ENCODE measurements around the gene FKBP1A. TPM values are rescaled to one million over a fixed set of nuclear protein-coding genes. Genes with fewer than 3 reads are reported as not detected.

The FKBP1A gene
- total and polyA plus RNA-seq, 2 donors from 2014 or later, result 220 to 260 TPM

- no peak overlapping the region for H3K27ac ChIP-seq (ENCODE audit: low read depth in 2 of 2, low read length in 2 of 2)
- no peak overlapping the region for H3K9ac ChIP-seq (ENCODE audit: low read length in 3 of 3)
- H3K9me3 ChIP-seq (ENCODE audit: control insufficient read depth in 2 of 3, insufficient read depth in 1 of 3, low read length in 3 of 3), result no peaks in the 10 kb centered on the region
- intact Hi-C loops (cut with DNase I), result no loop called here
- DNase-seq (no peak), FAIRE-seq (no peak)
- H3K4me1 ChIP-seq (ENCODE audit: control insufficient read depth in 2 of 3, insufficient read depth in 2 of 3, low read depth in 1 of 3, low read length in 3 of 3), result peaks cover 0 to 5% (median 4%) of the 10 kb centered on the region in 3 donors
- no peak overlapping the region for H3K4me3 ChIP-seq (ENCODE audit: low read length in 3 of 3)
- TF ChIP-seq, protein P1, sequence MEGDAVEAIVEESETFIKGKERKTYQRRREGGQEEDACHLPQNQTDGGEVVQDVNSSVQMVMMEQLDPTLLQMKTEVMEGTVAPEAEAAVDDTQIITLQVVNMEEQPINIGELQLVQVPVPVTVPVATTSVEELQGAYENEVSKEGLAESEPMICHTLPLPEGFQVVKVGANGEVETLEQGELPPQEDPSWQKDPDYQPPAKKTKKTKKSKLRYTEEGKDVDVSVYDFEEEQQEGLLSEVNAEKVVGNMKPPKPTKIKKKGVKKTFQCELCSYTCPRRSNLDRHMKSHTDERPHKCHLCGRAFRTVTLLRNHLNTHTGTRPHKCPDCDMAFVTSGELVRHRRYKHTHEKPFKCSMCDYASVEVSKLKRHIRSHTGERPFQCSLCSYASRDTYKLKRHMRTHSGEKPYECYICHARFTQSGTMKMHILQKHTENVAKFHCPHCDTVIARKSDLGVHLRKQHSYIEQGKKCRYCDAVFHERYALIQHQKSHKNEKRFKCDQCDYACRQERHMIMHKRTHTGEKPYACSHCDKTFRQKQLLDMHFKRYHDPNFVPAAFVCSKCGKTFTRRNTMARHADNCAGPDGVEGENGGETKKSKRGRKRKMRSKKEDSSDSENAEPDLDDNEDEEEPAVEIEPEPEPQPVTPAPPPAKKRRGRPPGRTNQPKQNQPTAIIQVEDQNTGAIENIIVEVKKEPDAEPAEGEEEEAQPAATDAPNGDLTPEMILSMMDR (IDR thresholded peaks at IDR 0.05; ENCODE audit: borderline replicate concordance, extremely low read depth, insufficient read depth), result no peak
- H3K27me3 ChIP-seq (ENCODE audit: control insufficient read depth, insufficient read depth, low read length), result no peaks in the 10 kb centered on the region
- peaks cover 4 to 16% (median 6%) of the 10 kb centered on the region in 3 donors for H3K36me3 ChIP-seq (ENCODE audit: control insufficient read depth in 2 of 3, insufficient read depth in 3 of 3, low read length in 3 of 3)
These were observed 25.4 kb downstream of the FKBP1A start for GRCh38 chr20:1367479-1367878.

- intact Hi-C loops (cut with DNase I), result no loop called here
- H3K27ac ChIP-seq (ENCODE audit: low read depth in 2 of 2, low read length in 2 of 2), result no peak overlapping the region
- no peak overlapping the region for H3K9ac ChIP-seq (ENCODE audit: low read length in 3 of 3)
- H3K4me3 ChIP-seq (ENCODE audit: low read length in 3 of 3), result no peak overlapping the region
- peaks cover 0 to 4% (median 0%) of the 10 kb centered on the region in 3 donors for H3K4me1 ChIP-seq (ENCODE audit: control insufficient read depth in 2 of 3, insufficient read depth in 2 of 3, low read depth in 1 of 3, low read length in 3 of 3)
- no peaks in the 10 kb centered on the region for H3K27me3 ChIP-seq (ENCODE audit: control insufficient read depth, insufficient read depth, low read length)
- no peak for DNase-seq
- FAIRE-seq, result no peak
- peaks cover 4 to 16% (median 8%) of the 10 kb centered on the region in 3 donors for H3K36me3 ChIP-seq (ENCODE audit: control insufficient read depth in 2 of 3, insufficient read depth in 3 of 3, low read length in 3 of 3)
- TF ChIP-seq, protein P1 (IDR thresholded peaks at IDR 0.05; ENCODE audit: borderline replicate concordance, extremely low read depth, insufficient read depth), result no peak
- H3K9me3 ChIP-seq (ENCODE audit: control insufficient read depth in 2 of 3, insufficient read depth in 1 of 3, low read length in 3 of 3), result no peaks in the 10 kb centered on the region
These were observed 28.7 kb downstream of the FKBP1A start for GRCh38 chr20:1364106-1364505.

DNA sequence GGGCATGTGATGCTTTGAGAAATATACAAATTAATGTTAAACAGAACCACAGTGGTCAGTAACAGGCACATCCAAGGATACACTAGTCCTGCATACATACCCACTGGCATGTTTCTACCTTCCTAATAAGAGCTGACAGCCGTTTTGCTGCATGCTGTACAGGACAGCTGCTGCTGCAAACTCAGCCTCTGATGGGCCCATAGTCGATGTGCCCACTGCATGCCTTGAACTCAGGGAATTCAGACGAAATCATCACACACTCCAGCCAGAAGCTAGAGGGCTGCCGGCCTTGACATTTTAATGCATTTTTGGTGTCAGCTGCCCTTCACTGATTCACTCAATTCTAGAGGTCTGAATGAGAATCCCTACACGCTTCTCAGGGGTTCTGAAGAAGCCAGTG, 29.3 kb downstream of the FKBP1A start:
- Histone ChIP-seq H3K9ac (ENCODE audit: low read length in 3 of 3) (no peak overlapping the region), H3K27me3 (ENCODE audit: control insufficient read depth, insufficient read depth, low read length) (no peaks in the 10 kb centered on the region), H3K27ac (ENCODE audit: low read depth in 2 of 2, low read length in 2 of 2) (no peak overlapping the region), H3K4me1 (ENCODE audit: control insufficient read depth in 2 of 3, insufficient read depth in 2 of 3, low read depth in 1 of 3, low read length in 3 of 3) (no peaks in the 10 kb centered on the region), H3K36me3 (ENCODE audit: control insufficient read depth in 2 of 3, insufficient read depth in 3 of 3, low read length in 3 of 3) (peaks cover 4 to 16% (median 8%) of the 10 kb centered on the region in 3 donors), H3K4me3 (ENCODE audit: low read length in 3 of 3) (no peak overlapping the region), H3K9me3 (ENCODE audit: control insufficient read depth in 2 of 3, insufficient read depth in 1 of 3, low read length in 3 of 3) (no peaks in the 10 kb centered on the region)
- no peak for FAIRE-seq
- TF ChIP-seq, protein P1 (IDR thresholded peaks at IDR 0.05; ENCODE audit: borderline replicate concordance, extremely low read depth, insufficient read depth), result no peak
- no peak for DNase-seq
- intact Hi-C loops (cut with DNase I), result no loop called here

- no peak overlapping the region for H3K9ac ChIP-seq (ENCODE audit: low read length in 3 of 3)
- no peaks in the 10 kb centered on the region for H3K27me3 ChIP-seq (ENCODE audit: control insufficient read depth, insufficient read depth, low read length)
- no peaks in the 10 kb centered on the region for H3K9me3 ChIP-seq (ENCODE audit: control insufficient read depth in 2 of 3, insufficient read depth in 1 of 3, low read length in 3 of 3)
- H3K36me3 ChIP-seq (ENCODE audit: control insufficient read depth in 2 of 3, insufficient read depth in 3 of 3, low read length in 3 of 3), result peaks cover 5 to 20% (median 10%) of the 10 kb centered on the region in 3 donors
- H3K27ac ChIP-seq (ENCODE audit: low read depth in 2 of 2, low read length in 2 of 2), result no peak overlapping the region
- DNase-seq (no peak), FAIRE-seq (no peak)
- H3K4me1 ChIP-seq (ENCODE audit: control insufficient read depth in 2 of 3, insufficient read depth in 2 of 3, low read depth in 1 of 3, low read length in 3 of 3), result no peaks in the 10 kb centered on the region
- TF ChIP-seq, protein P1 (IDR thresholded peaks at IDR 0.05; ENCODE audit: borderline replicate concordance, extremely low read depth, insufficient read depth), result no peak
- H3K4me3 ChIP-seq (ENCODE audit: low read length in 3 of 3), result no peak overlapping the region
- intact Hi-C loops (cut with DNase I), result no loop called here
These were observed 30.4 kb downstream of the FKBP1A start for GRCh38 chr20:1362484-1362883.

Data from kidney (tissue), 14 donors.